Peyer's patch (tissue), 4 donors: ENCODE results near the gene CELF6. TPM values are rescaled to one million over a fixed set of nuclear protein-coding genes. Genes with fewer than 3 reads are reported as not detected.
"Not testable (repeated sequence)": the region's sequence is repeated elsewhere in the genome, so short reads cannot be mapped to it uniquely, and the experiment has no call there.

Experiments used
- DNase-seq, 3 donors: peaks; one replicate each; pipeline ENCODE4 v3.0.0-alpha.2; 2017 to 2019
- H3K27ac ChIP-seq, 4 donors: fragments of 200-600 bp; sonication (generic); one replicate each; pipeline ENCODE4 v1.5.1; 2016 to 2019
- H3K27me3 ChIP-seq, 2 donors: fragments of 200-600 bp; sonication (generic); one replicate each; pipeline ENCODE4 v1.5.1; 2019
- H3K36me3 ChIP-seq, 3 donors: fragments of 200-600 bp; sonication (generic); one replicate each; pipeline ENCODE4 v1.5.1; 2016 to 2019
- H3K4me1 ChIP-seq, 4 donors: fragments of 200-600 bp; sonication (generic); one replicate each; pipeline ENCODE4 v1.5.1; 2016 to 2019
- H3K4me3 ChIP-seq, 4 donors: fragments of 200-600 bp; sonication (generic); 1 replicate in 3 of 4; 2 replicates in 1 of 4; pipeline ENCODE4 v1.5.1; 2016 to 2019; ENCODE audit warnings: mild to moderate bottlenecking in 1 of 4
- H3K9me3 ChIP-seq, 4 donors: fragments of 200-600 bp; sonication (generic); one replicate each; pipeline ENCODE4 v1.5.1; 2016 to 2019; ENCODE audit warnings: mild to moderate bottlenecking in 1 of 4
- POLR2A ChIP-seq, 2 donors: fragments of 450-650 bp; IDR thresholded peaks; one replicate each; pipeline ENCODE4 v1.5.1; 2017; ENCODE audit warnings: antibody characterized with exemption in 2 of 2, mild to moderate bottlenecking in 2 of 2, moderate library complexity in 2 of 2
- total RNA-seq, 4 donors: library from RNA; depleted of rRNA; stranded (reverse); fragments of >200 nt; gene quantifications; one replicate each; pipeline ENCODE4 v1.1.0, GENCODE V29; 2016
- TF ChIP-seq, protein P1 (sequence below), 6 experiments: fragments of 450-650 bp in 4 of 6; fragments of 200-600 bp in 2 of 6; sonication (generic) in 1 of 6; IDR thresholded peaks; one replicate each; pipeline ENCODE4 v1.5.1; 2017 to 2019; ENCODE audit warnings: antibody characterized with exemption in 6 of 6, mild to moderate bottlenecking in 3 of 6, moderate library complexity in 1 of 6

CELF6 gene
- total RNA-seq, 4 donors from 2014 or later: 1.8 to 3.7 (median 3.6) TPM; not detected in 1

- no peak for DNase-seq
- H3K4me1 ChIP-seq: no peaks in the 10 kb centered on the region
- H3K27me3 ChIP-seq: no peaks in the 10 kb centered on the region
- H3K36me3 ChIP-seq: no peaks in the 10 kb centered on the region
- no peak overlapping the region for H3K27ac ChIP-seq
- H3K4me3 ChIP-seq: no peak overlapping the region
- TF ChIP-seq POLR2A (IDR thresholded peaks at IDR 0.05): no peak
- TF ChIP-seq, protein P1, sequence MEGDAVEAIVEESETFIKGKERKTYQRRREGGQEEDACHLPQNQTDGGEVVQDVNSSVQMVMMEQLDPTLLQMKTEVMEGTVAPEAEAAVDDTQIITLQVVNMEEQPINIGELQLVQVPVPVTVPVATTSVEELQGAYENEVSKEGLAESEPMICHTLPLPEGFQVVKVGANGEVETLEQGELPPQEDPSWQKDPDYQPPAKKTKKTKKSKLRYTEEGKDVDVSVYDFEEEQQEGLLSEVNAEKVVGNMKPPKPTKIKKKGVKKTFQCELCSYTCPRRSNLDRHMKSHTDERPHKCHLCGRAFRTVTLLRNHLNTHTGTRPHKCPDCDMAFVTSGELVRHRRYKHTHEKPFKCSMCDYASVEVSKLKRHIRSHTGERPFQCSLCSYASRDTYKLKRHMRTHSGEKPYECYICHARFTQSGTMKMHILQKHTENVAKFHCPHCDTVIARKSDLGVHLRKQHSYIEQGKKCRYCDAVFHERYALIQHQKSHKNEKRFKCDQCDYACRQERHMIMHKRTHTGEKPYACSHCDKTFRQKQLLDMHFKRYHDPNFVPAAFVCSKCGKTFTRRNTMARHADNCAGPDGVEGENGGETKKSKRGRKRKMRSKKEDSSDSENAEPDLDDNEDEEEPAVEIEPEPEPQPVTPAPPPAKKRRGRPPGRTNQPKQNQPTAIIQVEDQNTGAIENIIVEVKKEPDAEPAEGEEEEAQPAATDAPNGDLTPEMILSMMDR (IDR thresholded peaks at IDR 0.05): no peak
- no peaks in the 10 kb centered on the region for H3K9me3 ChIP-seq
These were observed 34.6 kb downstream of the CELF6 start for GRCh38 chr15:72285402-72285801.

DNA sequence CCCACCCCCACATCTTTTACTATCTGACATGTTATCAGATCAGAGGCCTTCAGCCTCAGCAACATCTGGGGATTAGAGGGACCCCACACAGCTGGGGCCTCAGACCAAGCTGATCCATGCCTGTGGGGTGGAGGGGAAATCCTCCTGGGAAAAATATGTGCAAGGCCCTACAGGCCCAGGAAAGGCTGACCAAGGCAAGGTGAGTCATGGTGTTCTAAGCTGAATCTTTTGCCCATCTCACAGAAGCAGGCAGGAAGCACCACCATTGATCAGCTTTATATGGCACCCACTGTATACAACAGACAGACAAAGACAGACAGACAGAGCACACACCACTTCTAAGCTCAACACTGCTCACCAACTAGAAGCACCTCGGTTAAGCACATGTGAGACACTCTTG, 35.2 kb downstream of the CELF6 start:
- TF ChIP-seq POLR2A (IDR thresholded peaks at IDR 0.05): no peak
- TF ChIP-seq, protein P1 (IDR thresholded peaks at IDR 0.05): no peak
- DNase-seq: no peak
- no peaks in the 10 kb centered on the region for H3K4me1 ChIP-seq
- no peak overlapping the region for H3K4me3 ChIP-seq
- H3K9me3 ChIP-seq: no peaks in the 10 kb centered on the region
- H3K36me3 ChIP-seq: no peaks in the 10 kb centered on the region
- no peaks in the 10 kb centered on the region for H3K27me3 ChIP-seq
- H3K27ac ChIP-seq: no peak overlapping the region

DNA sequence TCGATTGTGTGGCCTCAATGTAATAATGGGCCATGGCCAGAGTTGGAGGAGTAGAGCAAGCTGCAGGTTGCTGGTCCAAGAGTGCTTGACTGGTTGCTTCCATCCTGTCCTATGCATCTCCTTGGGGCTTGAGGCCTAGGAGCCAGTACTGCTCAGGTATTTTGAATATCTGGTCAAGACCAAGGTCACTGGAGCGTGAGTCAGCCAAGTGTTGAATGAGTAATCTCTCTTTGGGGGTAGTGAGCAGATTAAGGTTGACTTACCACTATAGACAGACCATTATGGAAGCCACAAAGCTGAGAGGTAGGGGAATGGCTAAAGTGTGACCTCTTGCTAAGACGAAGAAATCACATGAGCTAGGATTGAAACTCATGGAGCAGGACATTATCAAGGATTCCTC, 38.2 kb downstream of the CELF6 start:
- Histone ChIP-seq H3K36me3 (no peaks in the 10 kb centered on the region), H3K4me3 (no peak overlapping the region), H3K4me1 (no peaks in the 10 kb centered on the region), H3K9me3 (no peaks in the 10 kb centered on the region), H3K27me3 (no peaks in the 10 kb centered on the region), H3K27ac (no peak overlapping the region)
- DNase-seq: no peak
- TF ChIP-seq, protein P1 (IDR thresholded peaks at IDR 0.05): no peak
- no peak for TF ChIP-seq POLR2A (IDR thresholded peaks at IDR 0.05)

GRCh38 chr15:72280751-72281150, 39.2 kb downstream of the CELF6 start:
- Histone ChIP-seq H3K4me1 (no peaks in the 10 kb centered on the region), H3K4me3 (no peak overlapping the region), H3K9me3 (no peaks in the 10 kb centered on the region), H3K27me3 (no peaks in the 10 kb centered on the region), H3K27ac (no peak overlapping the region), H3K36me3 (no peaks in the 10 kb centered on the region)
- no peak for TF ChIP-seq POLR2A (IDR thresholded peaks at IDR 0.05)
- TF ChIP-seq, protein P1 (IDR thresholded peaks at IDR 0.05): no peak
- no peak for DNase-seq

DNA sequence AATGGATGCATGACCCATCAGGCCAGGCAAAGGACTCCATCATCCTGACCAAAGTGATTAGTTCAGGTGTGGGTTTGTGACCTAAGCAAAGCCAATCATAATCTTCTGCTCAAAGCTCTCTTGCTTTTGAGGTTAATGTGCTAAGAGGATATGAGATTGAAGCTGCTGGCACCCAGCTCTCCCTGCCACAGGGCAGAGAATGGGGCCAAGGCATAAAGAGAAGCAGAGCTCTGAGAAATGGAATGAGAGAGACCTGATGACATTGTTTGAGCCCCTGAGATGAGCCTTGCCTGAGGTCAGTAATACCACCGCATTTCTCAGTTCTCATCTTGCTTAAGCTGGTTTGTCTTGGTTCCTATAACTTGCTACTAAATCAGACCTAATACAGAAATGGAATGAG, 41.2 kb downstream of the CELF6 start:
- H3K27me3 ChIP-seq: no peaks in the 10 kb centered on the region
- H3K27ac ChIP-seq: no peak overlapping the region
- no peaks in the 10 kb centered on the region for H3K9me3 ChIP-seq
- no peak for DNase-seq
- H3K4me1 ChIP-seq: no peaks in the 10 kb centered on the region
- no peaks in the 10 kb centered on the region for H3K36me3 ChIP-seq
- no peak for TF ChIP-seq POLR2A (IDR thresholded peaks at IDR 0.05)
- TF ChIP-seq, protein P1 (IDR thresholded peaks at IDR 0.05): no peak
- H3K4me3 ChIP-seq: no peak overlapping the region

DNA sequence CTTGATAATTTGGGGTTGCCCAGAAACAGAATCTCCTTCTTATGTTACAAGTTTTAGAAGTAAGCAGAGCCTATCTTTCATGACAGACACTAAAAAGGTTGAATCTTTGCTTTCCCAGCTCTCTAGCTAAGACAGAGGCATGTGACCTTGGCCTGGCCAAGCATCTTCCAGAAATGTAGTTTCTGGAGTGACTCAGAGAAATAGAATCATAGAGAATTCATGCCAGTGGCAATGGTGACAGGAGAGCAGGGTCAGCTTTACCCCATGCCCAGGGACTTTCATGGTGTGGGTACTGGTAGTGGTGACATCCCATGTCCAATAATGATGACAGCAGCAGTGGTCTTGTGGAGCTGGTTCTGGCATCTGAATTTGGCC, 43.6 kb downstream of the CELF6 start:
- no peak for DNase-seq
- H3K36me3 ChIP-seq: no peaks in the 10 kb centered on the region
- no peak overlapping the region for H3K27ac ChIP-seq
- H3K4me3 ChIP-seq: no peak overlapping the region
- H3K9me3 ChIP-seq: no peaks in the 10 kb centered on the region
- no peak for TF ChIP-seq POLR2A (IDR thresholded peaks at IDR 0.05)
- TF ChIP-seq, protein P1 (IDR thresholded peaks at IDR 0.05): no peak
- H3K27me3 ChIP-seq: no peaks in the 10 kb centered on the region
- peaks cover 0 to 11% (median 7%) of the 10 kb centered on the region in 4 donors for H3K4me1 ChIP-seq

DNA sequence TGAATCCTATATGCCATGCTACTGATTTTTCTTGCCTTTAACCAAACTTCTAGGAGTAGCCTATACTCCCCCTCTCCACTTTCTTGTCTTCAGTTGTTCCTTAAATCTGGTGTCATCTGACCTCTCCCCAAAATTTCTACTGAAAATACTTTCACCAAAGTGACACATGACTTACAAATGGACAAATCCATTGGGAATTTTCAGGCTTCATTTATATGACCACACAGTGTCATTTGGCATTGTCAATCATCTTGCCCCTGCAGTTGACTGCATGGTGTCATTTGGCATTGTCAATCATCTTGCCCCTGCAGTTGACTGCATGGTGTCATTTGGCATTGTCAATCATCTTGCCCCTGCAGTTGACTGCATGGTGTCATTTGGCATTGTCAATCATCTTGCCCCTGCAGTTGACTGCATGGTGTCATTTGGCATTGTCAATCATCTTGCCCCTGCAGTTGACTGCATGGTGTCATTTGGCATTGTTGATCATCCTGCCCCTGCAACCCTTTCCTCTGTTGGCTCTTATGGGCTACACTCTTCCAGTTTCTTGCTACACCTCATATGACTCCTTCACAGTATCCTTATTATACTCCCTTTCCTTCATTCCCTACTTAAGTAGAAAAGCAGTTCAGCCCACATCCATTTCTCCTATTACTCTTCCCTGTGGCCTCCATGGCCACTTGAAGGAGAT, 44.2 kb downstream of the CELF6 start:
- not testable (repeated sequence) for H3K9me3 ChIP-seq, H3K36me3 ChIP-seq, H3K4me3 ChIP-seq, DNase-seq, H3K27me3 ChIP-seq, H3K27ac ChIP-seq
- H3K4me1 ChIP-seq: peaks cover 0 to 16% (median 9%) of the 10 kb centered on the region in 4 donors
